AG04450 (cell line): Measurements from ENCODE around the gene SLC66A3. TPM values are rescaled to one million over a fixed set of nuclear protein-coding genes. Genes with fewer than 3 reads are reported as not detected.

Source experiments
- CTCF ChIA-PET: fragments of 300-600, 350-600 bp; formaldehyde crosslinking; extraction: SDS; loops from one replicate; lab custom pipeline; 2022; ENCODE audit warnings: antibody characterized with exemption, inconsistent platforms; lab: Charles Lee
- POLR2A ChIA-PET: fragments of 350-600 bp; formaldehyde crosslinking; extraction: SDS; loops from one replicate; lab custom pipeline; 2021; ENCODE audit warnings: antibody characterized with exemption, inconsistent platforms; lab: Yijun Ruan, JAX
- DNase-seq: peaks from one replicate; pipeline ENCODE4 v3.0.0-alpha.2; 2011; ENCODE audit warnings: low read depth, low spot score
- H3K27ac ChIP-seq: one replicate; pipeline ENCODE4 v1.5.1; 2012; ENCODE audit warnings: low read depth, low read length, control low read depth
- H3K27me3 ChIP-seq: one replicate; pipeline ENCODE4 v1.6.0; 2012; ENCODE audit warnings: low read length; ENCODE audit not compliant: control insufficient read depth, insufficient read depth
- H3K4me3 ChIP-seq: 2 replicates; pipeline ENCODE4 v1.5.1; 2011; ENCODE audit warnings: mild to moderate bottlenecking, low read depth, low read length, control low read depth
- H3K9me3 ChIP-seq: 2 replicates; pipeline ENCODE4 v1.5.1; 2012; ENCODE audit warnings: low read length; ENCODE audit not compliant: control insufficient read depth, insufficient read depth
- CTCF ChIP-seq: IDR thresholded peaks from 2 replicates; pipeline ENCODE4 v1.5.1; 2011; ENCODE audit warnings: low read depth, low read length, control low read depth, inconsistent platforms
- polyA plus RNA-seq: library from polyadenylated mRNA; depleted of rRNA; stranded (reverse); fragments of >200 nt; gene quantifications from 2 replicates; pipeline ENCODE4 v1.2.3, GENCODE V29; 2011

Gene SLC66A3
- polyA plus RNA-seq, 1 experiment = 40.1 TPM

- Histone ChIP-seq H3K27ac (peak overlapping the region; percentile 92), H3K4me3 (peak overlapping the region; percentile 56), H3K27me3 (no peaks in the 10 kb centered on the region), H3K9me3 (no peaks in the 10 kb centered on the region; the same call in 1 of the 2 replicates)
- ChIA-PET POLR2A (interaction anchor here (0.6 to 1.6 kb wide), 9 partner anchors 19 to 310 kb away, joined by 3 to 11 read pairs (median 4); partner anchors contain the start of genes E2F6 and ROCK2), CTCF (interaction anchor here (0.6 to 1.5 kb wide), 3 partner anchors 22 to 526 kb away, joined by 3 to 8 read pairs (median 3); a partner anchor contains a TSS)
- DNase-seq = peak; percentile 89
- no peak for TF ChIP-seq CTCF
Measured at GRCh38 chr2:11154923-11155380, 315 bp upstream of the SLC66A3 start.

GRCh38 chr2:11156396-11157075, 1.3 kb downstream of the SLC66A3 start:
- no peak for TF ChIP-seq CTCF
- no peaks in the 10 kb centered on the region; the same call in 1 of the 2 replicates for H3K9me3 ChIP-seq
- POLR2A ChIA-PET = no interaction called here
- DNase-seq = no peak
- H3K27ac ChIP-seq = no peak overlapping the region
- CTCF ChIA-PET = no interaction called here
- H3K4me3 ChIP-seq = no peak overlapping the region
- H3K27me3 ChIP-seq = no peaks in the 10 kb centered on the region

- Histone ChIP-seq H3K9me3 (no peaks in the 10 kb centered on the region; the same call in 1 of the 2 replicates), H3K27me3 (no peaks in the 10 kb centered on the region), H3K27ac (no peak overlapping the region), H3K4me3 (no peak overlapping the region)
- CTCF ChIA-PET = no interaction called here
- POLR2A ChIA-PET = no interaction called here
- TF ChIP-seq CTCF = no peak
- DNase-seq = no peak
Measured at GRCh38 chr2:11157296-11157695, 2.0 kb downstream of the SLC66A3 start.

GRCh38 chr2:11157731-11158130, 2.5 kb downstream of the SLC66A3 start:
- TF ChIP-seq CTCF = no peak
- Histone ChIP-seq H3K9me3 (no peaks in the 10 kb centered on the region; the same call in 1 of the 2 replicates), H3K27me3 (no peaks in the 10 kb centered on the region), H3K27ac (no peak overlapping the region), H3K4me3 (no peak overlapping the region)
- ChIA-PET POLR2A (no interaction called here), CTCF (no interaction called here)
- no peak for DNase-seq

- POLR2A ChIA-PET = no interaction called here
- no peak for TF ChIP-seq CTCF
- DNase-seq = no peak
- no peaks in the 10 kb centered on the region for H3K27me3 ChIP-seq
- H3K4me3 ChIP-seq = no peak overlapping the region
- no peaks in the 10 kb centered on the region; the same call in 1 of the 2 replicates for H3K9me3 ChIP-seq
- CTCF ChIA-PET = interaction anchor here (1.1 kb wide), 1 partner anchor 425 kb away, joined by 3 read pairs; no protein-coding TSS in a partner anchor
- H3K27ac ChIP-seq = no peak overlapping the region
Measured at GRCh38 chr2:11158916-11159573, 3.8 kb downstream of the SLC66A3 start.
